Hematopoietic multipotent progenitor cell treated with erythropoietin and hydrocortisone succinate and interleukin-3 and kit ligand, for 15 days (in vitro differentiated cells): Measurements from ENCODE around the gene RASSF7.
"Not testable (repeated sequence)": the region's sequence is repeated elsewhere in the genome, so short reads cannot be mapped to it uniquely, and the experiment has no call there.

ENCODE experiments used
- DNase-seq: peaks from one replicate; pipeline ENCODE4 v3.0.0-alpha.2; 2015; ENCODE audit warnings: low spot score

RASSF7 gene

GRCh38 chr11:560305-561147 is at the start of gene RASSF7, which contains the start of gene LMNTD2:
TSS of gene RASSF7 (plus strand) at chr11:560970. CDS start at chr11:561769, 799 bp downstream.
TSS of gene LMNTD2 (minus strand) at chr11:560738. CDS start at chr11:560716, 22 bp downstream.
- DNase-seq = peak; percentile 88

- no peak for DNase-seq
Observed at GRCh38 chr11:512761-513595, 47.8 kb upstream of the RASSF7 start.

GRCh38 chr11:514606-515005 is 46.2 kb upstream of the RASSF7 start:
- no peak for DNase-seq

DNA sequence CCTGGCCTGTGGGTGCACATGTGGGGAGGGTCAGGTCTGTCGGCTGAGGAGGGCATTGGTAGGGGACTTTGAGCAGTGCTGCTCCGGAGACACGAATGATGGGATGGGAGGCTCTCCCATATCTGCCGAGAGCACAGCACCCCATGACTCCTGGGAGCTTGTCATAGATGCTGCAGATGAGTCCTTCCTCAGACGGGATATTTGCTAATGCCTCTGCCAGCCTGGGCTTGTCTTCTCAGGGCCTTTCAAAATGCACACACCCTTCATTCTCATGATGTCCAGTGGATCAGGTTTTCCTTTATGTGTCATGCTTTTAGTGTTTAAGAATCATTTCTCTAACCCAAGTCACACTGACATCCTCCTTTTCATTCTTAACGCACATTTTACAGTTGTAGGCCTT is 45.6 kb upstream of the RASSF7 start:
- DNase-seq = no peak

GRCh38 chr11:516400-516799 is 44.4 kb upstream of the RASSF7 start:
- no peak for DNase-seq

DNA sequence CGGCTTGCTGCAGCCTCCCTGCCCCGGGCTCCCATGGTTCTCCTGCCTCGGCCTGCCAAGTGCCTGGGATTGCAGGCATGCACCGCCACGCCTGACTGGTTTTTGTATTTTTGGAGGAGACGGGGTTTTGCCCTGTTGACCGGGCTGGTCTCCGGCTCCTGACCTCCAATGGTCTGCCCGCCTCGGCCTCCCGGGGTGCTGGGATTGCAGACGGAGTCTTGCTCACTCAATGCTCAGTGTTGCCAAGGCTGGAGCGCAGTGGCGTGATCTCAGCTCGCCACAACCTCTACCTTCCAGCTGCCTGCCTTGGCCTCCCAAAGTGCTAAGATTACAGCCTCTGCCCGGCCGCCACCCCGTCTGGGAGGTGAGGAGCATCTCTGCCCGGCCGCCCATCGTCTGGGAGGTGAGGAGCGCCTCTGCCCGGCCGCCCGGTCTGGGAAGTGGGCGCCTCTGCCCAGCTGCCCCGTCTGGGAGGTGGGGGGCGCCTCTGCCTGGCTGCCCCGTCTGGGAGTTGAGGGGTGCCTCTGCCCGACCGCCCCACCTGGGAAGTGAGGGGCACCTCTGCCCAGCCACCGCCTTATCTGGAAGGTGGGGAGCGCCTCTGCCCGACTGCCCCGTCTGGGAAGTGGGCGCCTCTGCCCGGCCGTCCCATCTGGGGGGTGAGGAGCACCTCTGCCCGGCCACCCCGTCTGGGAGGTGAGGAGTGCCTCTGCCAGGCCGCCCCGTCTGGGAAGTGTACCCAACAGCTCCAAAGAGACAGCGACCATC is 43.7 kb upstream of the RASSF7 start:
- DNase-seq = not testable (repeated sequence)

- peak; percentile 89 for DNase-seq
Observed at GRCh38 chr11:518463-519202, 42.1 kb upstream of the RASSF7 start.

DNA sequence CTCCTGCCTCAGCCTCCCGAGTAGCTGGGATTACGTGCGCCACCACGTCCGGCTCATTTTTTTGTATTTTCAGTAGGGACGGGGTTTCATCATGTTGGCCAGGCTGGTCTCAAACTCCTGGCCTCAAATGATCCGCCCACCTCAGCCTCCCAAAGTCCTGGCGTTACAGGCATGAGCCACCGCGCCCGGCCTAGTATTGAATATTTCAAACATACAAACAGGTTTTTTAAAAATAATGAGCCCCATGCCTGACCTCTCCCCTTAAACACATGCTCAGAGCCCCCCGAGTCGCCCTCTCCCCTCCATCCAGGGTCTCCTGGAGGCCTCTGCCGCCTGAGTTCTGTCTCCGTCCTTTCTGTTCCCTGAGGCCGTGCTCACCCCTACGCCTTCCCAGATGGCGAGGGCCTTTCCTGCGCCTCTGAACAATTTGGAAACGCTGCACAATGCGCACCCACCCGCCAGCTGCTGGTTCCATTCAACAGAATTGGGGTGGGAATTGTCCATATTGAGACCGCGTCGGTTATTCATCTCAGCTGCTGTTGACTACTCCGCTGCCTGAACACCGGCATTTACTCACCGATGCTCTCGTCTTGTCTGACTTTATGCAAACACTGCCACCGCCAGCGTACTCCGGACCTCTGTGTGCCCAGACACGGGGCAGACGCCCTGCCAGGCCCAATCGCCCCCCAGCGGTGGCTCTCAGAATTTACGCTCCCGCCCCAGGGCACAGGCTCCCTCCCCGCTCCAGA is 40.2 kb upstream of the RASSF7 start:
- DNase-seq = no peak

- DNase-seq = no peak
Observed at GRCh38 chr11:521177-521688, 39.5 kb upstream of the RASSF7 start.

- DNase-seq = no peak
Observed at GRCh38 chr11:526192-526591, 34.6 kb upstream of the RASSF7 start.

DNA sequence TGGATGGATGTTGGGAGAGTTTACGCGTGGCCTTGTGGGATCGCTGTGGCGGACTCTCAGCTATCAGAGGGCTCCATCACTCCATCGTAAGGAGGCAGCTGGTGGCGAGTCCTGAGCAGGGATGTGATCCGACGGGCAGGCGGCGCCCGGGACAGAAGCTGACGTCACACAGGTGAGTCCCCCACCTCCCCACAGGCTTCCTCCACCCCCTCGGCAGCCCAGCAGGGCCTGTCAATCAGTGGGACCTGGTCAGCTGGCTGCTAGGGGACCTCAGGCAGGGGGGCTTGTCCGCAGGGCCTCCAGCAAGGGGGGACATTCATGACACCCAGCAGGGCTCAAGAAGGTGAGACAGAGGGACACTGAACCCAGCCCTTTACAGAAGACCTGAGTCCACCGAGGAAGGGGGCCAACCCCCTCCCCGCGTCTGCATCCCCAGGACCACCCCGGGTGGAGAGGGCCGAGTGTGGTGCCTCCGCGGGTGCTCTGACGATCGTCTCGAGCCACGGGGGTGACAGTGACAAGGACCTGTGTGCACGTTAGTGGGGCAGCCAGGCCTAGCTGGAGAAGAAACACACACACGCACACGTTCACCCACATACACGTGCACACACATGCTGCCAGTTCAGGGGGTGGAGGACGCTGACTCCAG is 32.5 kb upstream of the RASSF7 start:
- no peak for DNase-seq

DNA sequence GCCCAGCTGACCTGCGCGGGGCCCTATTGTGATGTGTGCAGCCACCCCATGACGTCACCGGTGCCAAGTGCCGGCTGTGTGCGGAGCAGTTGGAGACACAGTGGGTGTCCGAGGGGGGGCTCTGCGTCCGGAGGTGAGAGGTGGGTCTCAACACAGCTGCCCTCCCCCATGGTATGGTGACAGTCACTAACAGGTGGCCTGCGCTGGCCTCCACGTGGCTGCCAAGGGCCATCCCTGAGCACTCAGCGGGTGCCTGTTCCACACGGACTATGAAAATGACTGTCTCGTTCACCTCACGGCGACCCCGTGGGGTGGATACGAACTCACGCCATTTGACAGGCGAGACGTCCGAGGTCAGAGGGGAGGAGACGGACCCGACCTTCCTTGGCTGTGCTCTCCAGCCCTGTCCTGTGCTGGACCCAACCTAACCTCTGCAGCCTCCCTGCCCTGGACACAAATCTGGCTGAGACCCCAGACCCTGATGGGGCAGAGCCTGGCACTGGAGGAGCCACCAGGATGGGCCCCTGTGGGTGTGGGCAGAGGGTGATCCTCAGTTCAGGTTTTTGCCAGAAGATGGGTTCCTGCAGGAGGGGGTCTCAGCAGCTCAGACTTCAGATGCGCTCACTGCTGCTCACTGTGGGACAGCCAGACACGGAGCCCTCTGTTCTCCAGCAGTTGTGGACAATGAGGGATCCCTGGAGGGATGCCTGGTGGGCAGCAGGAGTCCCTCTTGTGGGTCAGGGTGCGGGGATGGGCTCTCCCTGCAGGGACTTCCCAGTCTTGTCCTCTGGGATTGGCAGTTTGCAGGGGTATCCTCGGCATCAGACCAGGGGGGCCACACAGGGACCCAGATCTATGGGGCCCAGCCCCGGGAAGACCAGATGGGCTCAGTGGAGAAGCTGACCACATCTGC is 31.7 kb upstream of the RASSF7 start:
- no peak for DNase-seq

GRCh38 chr11:529728-530411 is 30.9 kb upstream of the RASSF7 start:
- no peak for DNase-seq

DNA sequence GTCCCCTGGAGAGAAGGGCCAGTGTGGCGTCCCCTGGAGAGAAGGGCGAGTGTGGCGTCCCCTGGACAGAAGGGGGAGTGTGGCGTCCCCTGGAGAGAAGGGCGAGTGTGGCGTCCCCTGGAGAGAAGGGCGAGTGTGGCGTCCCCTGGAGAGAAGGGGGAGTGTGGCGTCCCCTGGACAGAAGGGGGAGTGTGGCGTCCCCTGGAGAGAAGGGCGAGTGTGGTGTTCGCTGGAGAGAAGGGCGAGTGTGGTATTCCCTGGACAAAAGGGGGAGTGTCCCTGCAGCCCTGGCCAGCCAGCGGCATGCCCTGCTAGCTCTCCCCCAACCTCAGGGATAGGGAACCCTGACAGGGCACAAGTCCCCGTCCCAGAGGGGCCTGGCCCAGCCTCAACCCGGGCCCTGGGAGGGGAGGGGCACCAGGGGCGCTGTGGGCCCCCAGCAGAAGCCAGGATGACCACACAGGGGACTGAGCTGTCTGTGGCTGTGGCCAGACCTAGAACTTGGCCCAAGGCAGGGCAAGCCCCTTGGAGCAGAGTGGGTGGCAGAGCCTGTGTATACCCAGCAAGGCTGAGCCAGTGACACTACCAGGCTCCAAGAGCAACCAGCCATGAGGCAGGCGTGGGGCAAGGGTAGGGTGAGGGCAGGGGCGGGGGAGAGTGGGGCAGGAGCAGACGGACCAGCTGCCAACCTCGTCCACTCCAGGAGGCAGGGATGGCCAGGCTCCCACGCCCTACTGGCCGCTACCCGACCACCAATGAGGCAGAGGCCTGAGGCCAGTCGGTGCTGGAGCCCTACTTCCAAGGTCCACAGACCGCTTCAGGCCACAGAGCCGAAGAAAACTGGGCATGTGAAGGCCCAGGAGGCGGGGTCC is 29.6 kb upstream of the RASSF7 start:
- DNase-seq = no peak

DNA sequence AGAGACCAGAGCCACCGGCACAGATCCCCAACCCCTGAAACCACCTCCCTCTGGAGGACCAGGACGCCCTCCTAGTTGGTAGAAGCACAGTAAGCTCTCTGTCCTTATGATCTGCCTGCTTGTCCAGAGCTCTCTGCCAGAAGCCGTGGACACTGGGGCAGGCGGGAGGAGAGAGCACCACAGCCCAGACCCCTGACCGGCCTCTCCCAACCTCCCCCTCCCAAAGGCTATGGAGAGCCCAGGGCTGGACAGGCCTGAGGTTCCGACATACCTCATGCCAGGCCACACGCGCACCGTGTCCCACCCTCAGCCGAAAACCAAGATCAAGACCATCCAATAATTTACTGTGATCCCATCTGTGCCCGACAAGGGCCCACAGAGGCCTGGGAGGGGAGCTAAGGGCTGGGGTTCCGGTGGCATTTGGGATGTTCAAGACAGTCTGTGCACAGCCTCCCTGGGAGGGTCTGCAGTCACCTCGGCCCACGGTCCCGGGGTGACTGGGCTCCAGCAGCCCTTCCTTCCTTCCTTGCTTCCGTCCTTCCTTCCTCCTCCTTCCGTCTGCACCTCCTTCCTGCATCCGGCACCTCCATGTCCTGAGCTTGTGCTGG is 28.7 kb upstream of the RASSF7 start:
- DNase-seq = no peak

- DNase-seq = no peak
Observed at GRCh38 chr11:532527-532985, 28.2 kb upstream of the RASSF7 start.
